HG02759 (cell line): ENCODE measurements around the gene CTPS2.
"Not testable (repeated sequence)": the region's sequence is repeated elsewhere in the genome, so short reads cannot be mapped to it uniquely, and the experiment has no call there.

Source experiments
- ATAC-seq: cut with Tn5 transposase; IDR thresholded peaks from one replicate; pipeline ENCODE4 v1.9.1; 2021; ENCODE audit warnings: mild to moderate bottlenecking, moderate library complexity; ENCODE audit not compliant: unreplicated experiment

Gene CTPS2

DNA sequence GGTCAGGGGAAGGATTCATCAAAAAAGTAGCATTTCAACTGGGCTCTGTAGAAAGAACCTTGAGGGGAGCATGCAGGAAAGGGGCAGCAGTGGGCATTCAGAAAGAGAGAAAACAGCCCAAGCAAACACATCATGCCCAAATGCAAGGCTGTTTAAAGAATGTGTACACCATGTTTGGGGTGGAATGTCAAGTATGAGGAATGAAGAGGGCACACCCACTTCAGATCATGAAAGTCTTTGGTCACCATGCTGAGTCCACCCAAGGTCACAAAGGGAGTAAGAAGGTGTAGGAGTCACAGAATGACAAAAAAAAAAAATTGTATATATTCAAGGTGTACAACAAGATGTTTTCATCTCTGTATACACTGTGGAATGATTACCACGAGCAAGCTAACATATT, 53.1 kb downstream of the CTPS2 start:
- ATAC-seq: no peak

GRCh38 chrX:16658284-16658683, 54.2 kb downstream of the CTPS2 start:
- ATAC-seq: no peak

- ATAC-seq: no peak
These were observed 58.4 kb downstream of the CTPS2 start for GRCh38 chrX:16654093-16654492.

- no peak for ATAC-seq
These were observed 59.0 kb downstream of the CTPS2 start for GRCh38 chrX:16653424-16653823.

- ATAC-seq: no peak
These were observed 61.0 kb downstream of the CTPS2 start for GRCh38 chrX:16651391-16652024.

DNA sequence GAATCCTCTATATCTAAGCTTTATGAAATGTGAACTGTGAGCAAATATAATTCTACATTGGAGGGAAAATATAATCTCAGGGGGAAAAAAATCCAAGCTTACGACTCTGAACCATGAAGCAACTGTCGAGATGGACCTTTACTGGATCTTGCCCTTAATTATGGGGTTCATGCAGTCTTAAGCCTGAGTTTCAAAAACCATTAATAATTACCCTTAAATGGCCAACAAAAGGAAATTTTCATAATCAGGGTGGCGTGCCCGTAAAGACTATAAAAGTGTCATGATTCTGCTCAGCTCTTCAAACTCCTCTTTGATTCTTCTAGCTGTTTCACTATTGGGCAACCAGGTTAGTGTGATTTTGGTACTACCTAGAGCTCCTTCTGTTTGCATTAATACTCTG, 62.6 kb downstream of the CTPS2 start, which contains the start of gene S100G:
TSS of gene S100G (plus strand) at position 301 of the 400 bp plus-strand sequence. CDS start 849 bp downstream, outside the sequence.
- ATAC-seq: no peak

DNA sequence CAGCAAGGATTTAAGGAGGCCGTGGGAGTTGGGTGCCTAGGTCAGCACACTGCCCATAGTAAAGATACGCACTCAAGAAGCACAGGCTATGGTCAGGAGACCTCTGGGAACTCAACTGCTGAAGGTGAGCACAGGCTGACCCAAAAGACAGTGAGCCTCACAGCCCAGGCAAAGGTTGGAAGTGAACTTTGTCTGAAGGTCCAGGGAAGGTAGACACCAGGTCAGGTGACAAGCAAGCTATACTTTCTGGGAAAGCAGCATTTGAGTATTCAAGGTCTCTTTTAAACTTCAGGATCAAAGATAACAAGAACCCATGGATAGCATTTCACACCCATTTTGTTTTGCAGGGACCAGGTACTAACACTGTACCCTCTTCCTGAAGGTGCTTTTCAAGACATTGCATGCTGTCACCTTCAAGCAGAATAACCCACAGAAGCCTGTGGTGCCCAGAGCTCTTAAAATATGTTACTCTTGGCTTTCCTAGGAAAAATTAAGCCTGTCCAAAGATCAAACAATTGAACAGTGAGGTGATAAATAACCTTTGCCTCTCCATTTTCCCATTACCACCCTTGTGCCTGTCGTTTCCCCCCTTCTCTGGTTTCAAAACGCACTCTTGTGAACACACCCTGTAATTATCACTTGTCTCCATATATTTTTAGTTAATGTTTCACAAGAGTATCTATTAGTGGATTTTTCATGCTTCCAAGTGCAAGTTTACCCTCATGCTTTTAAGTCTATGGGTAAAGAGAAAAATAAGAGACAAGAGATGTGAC, 65.9 kb downstream of the CTPS2 start:
- no peak for ATAC-seq

DNA sequence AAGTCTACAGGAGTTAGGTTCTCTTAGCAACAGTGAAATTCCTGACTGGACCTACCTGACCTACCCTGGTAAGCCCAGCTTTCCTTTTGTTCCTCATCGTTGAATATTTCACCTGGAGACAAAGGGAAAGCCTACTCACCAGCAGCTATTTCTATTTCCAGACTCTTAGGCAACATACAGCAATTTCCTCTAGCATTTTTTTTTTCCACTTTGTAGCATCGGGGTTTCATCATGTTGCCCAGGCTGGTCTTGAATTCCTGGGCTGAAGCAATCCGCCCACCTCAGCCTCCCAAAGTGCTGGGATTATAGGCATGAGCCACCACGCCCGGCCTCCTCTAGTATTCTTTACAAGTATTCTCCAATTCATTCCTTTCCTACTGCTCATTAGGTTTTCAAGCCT, 69.3 kb downstream of the CTPS2 start:
- no peak for ATAC-seq

DNA sequence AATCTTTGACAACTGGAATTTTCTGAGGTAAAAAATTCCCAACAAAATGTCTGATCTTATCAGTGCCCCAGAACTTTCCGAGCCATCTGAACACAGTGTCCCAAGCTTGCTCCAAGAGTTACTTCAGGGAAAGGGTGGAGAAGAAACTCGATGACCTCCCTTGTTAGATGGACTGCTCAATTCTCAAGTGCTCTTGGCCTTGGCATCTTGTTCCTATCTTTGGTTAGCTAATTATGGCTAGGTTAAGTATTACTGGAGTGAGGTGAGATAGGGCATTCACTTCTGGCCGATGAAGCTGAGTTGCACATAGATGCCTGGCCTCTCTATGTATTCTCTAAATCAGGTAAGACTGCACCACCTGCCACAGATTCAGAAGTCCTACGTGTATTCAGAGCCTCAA, 71.6 kb downstream of the CTPS2 start:
- ATAC-seq: no peak

DNA sequence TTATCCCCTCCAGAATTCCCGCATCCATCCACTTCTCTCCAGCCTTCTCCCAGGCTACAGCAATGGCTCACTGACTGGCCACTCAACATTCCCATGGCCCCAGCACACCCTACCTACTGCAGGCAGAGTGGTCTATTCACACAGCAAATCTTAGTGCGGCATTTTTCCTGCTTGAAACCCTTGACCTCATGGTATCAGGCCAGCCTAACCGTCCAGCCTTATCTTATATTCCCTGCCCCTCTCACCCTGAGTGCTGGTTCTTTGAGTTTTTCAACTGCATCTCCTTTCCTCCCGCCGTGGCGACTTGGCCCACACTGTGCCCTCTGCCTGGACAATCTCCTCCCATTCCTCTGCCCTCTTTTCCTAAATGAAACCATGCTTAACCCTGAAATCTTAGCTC, 72.5 kb downstream of the CTPS2 start:
- no peak for ATAC-seq

GRCh38 chrX:16638533-16638932, 73.9 kb downstream of the CTPS2 start:
- no peak for ATAC-seq

- no peak for ATAC-seq
These were observed 76.9 kb downstream of the CTPS2 start for GRCh38 chrX:16635596-16635995.

GRCh38 chrX:16635040-16635439, 77.4 kb downstream of the CTPS2 start:
- no peak for ATAC-seq

DNA sequence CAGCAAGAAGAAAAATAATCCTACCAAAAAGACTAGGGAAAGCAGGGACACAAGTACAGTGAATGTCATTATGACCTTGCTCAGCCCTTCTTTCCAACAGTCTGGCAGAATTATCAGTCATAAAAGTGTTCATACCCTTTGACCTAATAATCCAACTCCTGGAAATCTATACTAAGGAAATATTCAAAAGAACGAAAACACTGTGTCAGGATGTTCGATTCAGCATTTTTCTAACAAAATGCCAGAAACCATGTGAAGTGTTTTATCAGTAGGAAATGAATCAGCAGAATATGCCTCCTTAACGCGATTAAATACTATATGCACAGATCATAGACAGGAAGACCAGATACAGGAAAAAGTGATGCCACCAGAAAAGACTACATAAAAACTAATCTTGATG, 78.7 kb downstream of the CTPS2 start:
- no peak for ATAC-seq

- ATAC-seq: no peak
These were observed 82.6 kb downstream of the CTPS2 start for GRCh38 chrX:16629909-16630308.

GRCh38 chrX:16628946-16629595, 83.4 kb downstream of the CTPS2 start:
- ATAC-seq: no peak

DNA sequence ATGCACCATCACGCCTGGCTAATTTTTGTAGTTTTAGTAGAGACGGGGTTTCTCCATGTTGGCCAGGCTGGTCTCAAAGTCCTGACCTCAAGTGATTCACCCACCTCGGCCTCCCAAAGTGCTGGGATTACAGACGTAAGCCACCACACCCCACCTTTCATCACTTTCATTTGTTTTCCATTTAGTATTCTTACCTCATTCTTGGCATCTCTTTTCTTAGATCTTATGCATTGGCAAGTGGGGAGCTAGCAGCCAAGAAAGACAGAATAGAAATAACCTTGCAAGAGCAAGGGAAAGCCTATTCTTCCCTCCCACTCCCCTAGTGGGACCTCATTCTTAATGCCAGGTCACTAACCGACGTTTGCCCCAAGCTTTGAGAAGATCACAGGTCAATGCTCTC, 84.0 kb downstream of the CTPS2 start:
- ATAC-seq: not testable (repeated sequence)

DNA sequence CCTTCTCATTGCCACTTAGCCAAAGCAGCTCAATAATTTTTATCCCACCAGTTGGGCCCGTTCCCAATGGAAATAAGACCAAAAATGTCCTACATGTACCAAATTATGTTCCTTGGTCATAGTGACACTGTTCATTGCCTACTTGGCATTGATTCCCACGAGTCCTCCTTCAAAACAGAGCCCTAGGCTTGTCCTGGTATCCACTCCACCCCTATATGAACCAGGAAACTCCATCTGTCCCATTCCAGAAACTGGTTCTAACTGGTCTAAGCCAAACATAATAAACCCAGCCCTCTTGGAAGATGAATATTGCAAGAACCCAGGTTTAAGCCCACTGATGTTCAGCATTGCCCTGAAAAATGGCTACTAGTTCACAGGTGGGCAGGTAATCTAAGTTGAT, 93.4 kb downstream of the CTPS2 start:
- ATAC-seq: no peak

- ATAC-seq: no peak
These were observed 94.0 kb downstream of the CTPS2 start for GRCh38 chrX:16618422-16618821.

- ATAC-seq: no peak
These were observed 95.1 kb downstream of the CTPS2 start for GRCh38 chrX:16617382-16617781.

DNA sequence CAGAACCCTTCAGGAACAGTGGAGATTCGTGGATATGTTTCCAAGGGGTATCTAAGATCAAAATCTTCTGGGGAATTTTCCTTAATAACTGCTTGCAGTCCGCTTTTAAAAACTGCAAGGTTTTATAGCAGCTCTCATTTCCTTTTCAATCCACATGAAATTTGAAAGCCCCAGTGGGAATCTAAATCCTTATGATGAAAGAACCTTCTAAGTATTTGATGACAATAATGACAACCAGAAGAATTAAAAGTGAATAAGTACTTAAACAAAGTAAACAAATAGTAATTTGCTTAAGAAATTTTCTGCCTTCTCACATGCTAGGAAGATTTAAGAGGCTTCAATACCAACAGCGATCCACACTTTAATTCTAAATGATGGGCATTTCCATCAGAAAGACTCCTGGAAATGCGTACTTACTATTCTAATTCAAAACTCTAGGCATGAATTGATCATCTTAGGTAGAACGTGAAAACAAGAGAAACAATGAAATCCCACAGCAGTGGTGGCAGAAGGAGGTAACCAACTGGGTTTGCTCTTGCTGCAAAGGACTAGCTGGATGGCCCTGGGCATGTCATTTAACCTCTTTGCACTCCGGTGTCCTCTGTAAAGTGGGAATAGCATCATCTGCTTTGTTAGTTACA, 100.1 kb downstream of the CTPS2 start:
- no peak for ATAC-seq

GRCh38 chrX:16610654-16611053, 101.8 kb downstream of the CTPS2 start:
- ATAC-seq: not testable (repeated sequence)
